GM21717 (cell line): ENCODE results near the gene SEPTIN12.

ENCODE experiments used
- ATAC-seq: cut with Tn5 transposase; IDR thresholded peaks from one replicate; pipeline ENCODE4 v1.9.1; 2021; ENCODE audit warnings: mild to moderate bottlenecking, moderate library complexity; ENCODE audit not compliant: unreplicated experiment

The SEPTIN12 gene, protein sequence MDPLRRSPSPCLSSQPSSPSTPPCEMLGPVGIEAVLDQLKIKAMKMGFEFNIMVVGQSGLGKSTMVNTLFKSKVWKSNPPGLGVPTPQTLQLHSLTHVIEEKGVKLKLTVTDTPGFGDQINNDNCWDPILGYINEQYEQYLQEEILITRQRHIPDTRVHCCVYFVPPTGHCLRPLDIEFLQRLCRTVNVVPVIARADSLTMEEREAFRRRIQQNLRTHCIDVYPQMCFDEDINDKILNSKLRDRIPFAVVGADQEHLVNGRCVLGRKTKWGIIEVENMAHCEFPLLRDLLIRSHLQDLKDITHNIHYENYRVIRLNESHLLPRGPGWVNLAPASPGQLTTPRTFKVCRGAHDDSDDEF

DNA sequence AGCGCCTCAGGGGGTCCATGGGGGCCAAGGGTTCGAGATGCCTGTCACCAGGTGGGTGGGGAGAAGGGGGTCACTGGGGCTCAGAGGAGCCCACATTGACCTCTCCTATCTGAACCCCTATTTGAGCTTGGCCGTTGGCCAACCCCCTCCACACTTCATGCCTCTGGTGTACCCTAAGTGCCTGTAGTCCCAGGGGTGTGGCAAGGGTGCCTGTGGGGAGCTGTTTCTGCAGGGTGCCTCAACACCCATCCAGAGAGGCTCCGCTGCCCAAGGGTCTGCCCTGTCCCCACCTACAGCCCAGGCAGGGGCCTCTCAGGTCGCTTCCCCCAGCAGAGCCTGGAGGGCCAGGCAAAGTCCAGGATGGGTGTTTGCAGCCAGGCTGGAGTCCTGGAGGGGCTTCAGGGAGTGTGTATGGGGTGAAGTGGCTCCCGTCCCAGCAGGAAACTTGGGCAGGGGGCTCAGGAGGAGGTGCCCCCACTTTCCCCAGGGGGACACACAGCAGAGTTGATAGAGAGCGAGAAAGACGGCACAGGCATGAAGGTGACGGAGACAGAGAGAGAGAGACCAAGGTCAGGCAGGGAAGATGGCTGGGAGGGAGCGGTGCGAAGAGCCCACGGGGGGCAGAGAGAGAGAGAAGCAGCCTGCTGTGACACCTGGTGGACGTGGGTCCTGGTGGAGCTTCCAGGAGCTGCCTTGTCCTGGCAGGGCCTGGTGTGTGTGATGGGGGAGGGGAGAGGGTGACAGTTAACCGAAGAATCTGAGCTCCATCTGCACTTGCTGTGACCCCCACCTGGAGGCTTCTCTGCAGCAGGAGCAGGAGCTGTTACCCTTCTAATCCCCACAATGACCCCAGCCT lies at the start of gene SEPTIN12:
Gene SEPTIN12 (minus strand): TSS at position 719 of the 856 bp plus-strand sequence. CDS start 700 bp downstream, at position 19.
- ATAC-seq = no peak

- no peak for ATAC-seq
These were observed 48.6 kb upstream of the SEPTIN12 start for GRCh38 chr16:4836727-4837126.

DNA sequence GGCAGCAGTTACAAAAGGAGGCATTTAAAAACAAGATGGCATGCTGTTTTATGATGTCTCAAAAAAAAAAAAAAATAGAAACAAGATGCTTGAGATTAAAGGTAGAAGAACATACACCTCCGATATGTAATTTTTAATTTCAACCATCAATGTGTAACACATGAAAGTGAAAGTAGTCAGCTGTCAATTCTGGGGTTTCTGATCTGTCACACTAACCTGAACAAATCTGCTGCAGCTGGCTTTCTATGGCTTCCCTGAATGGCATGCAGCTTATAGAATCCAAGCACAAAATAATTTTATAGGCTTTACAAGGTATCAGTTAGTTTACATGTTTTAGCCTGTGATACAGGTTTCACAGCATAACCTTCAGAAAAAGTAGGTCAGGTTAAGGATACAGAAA lies 45.4 kb upstream of the SEPTIN12 start:
- ATAC-seq = no peak

DNA sequence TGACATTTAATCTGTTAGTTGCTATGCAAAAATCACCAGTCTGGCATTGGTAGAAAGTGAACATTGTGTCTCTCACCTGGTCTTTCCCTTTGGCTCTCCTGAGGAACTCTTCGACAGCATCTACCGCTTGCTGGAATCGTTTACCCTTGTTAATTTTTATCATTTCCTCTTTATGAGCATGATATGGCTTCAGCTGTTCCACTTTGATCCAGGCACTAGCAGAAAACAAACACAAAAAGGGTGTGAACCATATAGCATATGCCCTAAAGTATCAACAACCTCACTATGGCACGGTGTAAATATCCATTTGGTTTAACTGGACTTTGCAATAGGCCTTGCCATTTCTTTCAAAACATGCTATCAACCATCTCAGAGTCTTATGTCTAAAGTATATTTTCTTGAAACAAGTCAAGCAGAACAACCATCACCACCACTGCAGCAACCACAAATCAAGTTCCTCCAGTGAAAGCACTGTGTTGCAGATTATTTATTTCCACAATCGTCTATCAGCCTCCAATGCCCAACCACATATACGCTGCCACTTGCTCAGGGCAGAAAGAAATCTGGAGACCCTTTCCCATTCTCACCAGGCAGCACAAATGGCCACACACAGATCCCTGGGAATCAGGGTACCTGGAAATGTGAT lies 44.7 kb upstream of the SEPTIN12 start:
- no peak for ATAC-seq

- no peak for ATAC-seq
These were observed 43.5 kb upstream of the SEPTIN12 start for GRCh38 chr16:4831616-4832015.

GRCh38 chr16:4830408-4830807 lies 42.3 kb upstream of the SEPTIN12 start:
- no peak for ATAC-seq

DNA sequence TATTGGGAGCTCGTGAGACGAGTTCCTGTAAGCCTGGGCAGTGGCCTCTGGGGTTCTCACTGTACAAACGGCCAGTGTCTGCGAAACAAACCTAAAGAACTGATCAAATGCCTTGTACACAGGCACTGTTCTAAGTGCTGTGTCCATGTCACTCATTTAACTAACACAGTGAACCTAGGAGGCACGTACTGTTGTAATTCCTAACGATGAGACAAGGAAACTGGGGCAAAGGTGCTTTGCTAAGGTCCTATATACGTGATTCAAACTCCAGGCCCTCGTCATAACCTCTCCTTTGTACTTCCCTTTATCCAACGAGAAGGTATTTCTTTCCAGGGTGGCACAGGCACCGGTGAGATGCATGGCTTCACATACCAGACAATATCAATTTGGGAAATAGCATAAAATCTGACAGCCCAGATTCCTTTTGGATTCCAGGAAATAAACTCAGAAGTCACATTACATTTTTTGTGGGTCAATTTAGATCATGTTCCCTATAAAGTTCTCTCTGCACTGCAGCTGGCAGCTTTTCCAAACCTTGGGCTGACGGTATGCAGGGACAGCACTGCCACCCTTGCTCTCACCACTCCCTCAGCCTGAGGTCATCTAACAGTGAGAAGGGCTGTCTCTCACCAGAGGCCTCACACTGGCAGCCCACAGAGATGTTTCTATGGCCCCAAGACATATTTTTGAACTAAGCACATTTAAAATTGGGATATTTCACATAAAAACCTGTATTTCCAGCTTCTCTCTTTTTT lies 40.6 kb upstream of the SEPTIN12 start:
- ATAC-seq = no peak

- no peak for ATAC-seq
These were observed 38.8 kb upstream of the SEPTIN12 start for GRCh38 chr16:4826980-4827379.

GRCh38 chr16:4826526-4826925 lies 38.4 kb upstream of the SEPTIN12 start:
- no peak for ATAC-seq

DNA sequence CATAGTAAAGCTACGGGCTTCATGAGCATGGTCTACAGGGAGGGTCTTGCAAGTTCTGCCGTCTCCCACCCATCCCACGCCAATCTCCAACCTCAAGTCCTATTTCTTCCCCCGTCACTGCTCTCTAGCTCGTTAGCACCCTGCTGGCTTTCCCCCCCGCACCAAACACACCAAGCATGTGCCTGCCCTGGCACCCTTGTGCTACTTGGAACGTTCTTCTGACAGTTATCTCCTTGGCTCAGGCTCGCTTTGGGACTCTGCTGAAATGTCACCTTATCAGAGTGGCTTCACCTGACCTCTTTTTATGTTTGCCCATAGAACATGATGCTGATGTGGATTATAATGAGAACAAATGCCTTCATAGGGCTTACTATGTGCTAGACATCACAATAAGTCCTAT lies 37.1 kb upstream of the SEPTIN12 start:
- no peak for ATAC-seq

- ATAC-seq = no peak
These were observed 32.5 kb upstream of the SEPTIN12 start for GRCh38 chr16:4820652-4821051.

DNA sequence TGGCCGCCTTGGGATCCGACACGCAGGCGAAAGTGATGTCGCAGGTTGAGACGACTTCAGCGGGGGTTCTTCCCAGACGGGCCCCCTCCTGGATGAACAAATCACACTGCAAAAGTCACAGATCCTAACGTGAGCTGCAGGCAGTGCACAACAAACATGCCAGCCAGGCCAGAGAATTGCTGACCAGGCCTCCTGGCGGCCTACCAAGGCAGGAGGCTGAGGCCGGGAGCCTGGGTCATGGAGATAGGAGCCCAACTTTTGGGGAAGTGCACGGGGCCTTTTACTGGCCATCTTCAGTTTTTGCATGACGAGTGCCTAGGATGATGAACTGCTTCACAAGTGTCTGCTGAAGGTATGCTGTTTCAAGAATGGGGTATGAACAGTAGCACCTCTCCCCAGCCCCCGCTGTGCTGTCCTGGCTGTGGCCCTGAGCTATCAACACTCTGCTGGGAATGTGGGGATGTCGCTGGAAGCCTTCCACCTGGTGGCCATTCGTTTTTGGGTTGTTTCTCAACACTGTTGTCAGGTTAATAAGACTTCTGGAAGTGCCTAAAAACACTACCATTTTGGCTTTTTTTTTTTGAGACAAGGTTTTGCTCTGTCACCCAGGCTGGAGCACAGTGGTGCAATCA lies 26.5 kb upstream of the SEPTIN12 start:
- no peak for ATAC-seq

DNA sequence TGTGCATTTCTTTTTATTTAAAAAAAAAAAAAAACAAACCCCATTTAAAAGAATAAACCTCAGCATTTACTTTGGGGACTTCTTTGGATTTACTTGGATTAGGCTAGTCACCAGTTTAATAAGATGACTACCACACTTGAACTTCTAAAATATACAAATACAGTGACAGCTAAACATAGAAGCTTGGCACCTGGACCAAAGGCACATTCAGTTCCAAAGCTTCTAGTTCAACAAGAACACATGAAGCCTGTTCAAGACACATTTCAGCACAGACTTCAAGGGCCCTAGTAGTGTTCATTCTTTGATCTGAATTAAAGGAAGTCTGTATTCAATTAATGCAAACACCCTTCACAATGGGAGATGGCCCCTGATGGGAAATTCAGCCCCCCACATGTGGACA lies 25.9 kb upstream of the SEPTIN12 start:
- no peak for ATAC-seq

GRCh38 chr16:4813251-4814003 lies 25.3 kb upstream of the SEPTIN12 start:
- ATAC-seq = no peak

GRCh38 chr16:4811773-4812172 lies 23.6 kb upstream of the SEPTIN12 start:
- no peak for ATAC-seq

DNA sequence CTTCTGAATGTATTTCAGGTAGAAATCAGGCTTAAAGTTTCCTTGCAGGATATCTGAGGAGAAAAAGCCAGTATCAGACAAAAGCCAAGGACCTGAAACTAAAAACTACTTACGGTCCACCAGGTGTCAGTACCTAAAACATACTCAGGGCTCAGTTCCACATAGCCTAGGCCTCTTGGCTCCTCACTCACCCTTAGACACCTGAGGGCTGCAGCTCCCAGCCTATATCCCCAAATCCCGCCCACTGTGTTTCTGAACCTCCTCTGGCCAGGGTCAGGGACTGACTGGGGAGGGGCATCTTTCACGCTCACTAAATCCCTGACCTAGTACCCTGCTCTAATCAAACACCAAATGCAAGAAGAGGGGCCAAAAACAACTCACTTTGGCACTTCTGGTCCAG lies 23.1 kb upstream of the SEPTIN12 start:
- ATAC-seq = no peak

GRCh38 chr16:4806280-4806679 lies 18.1 kb upstream of the SEPTIN12 start:
- no peak for ATAC-seq

- ATAC-seq = no peak
These were observed 17.1 kb upstream of the SEPTIN12 start for GRCh38 chr16:4805231-4805630.

DNA sequence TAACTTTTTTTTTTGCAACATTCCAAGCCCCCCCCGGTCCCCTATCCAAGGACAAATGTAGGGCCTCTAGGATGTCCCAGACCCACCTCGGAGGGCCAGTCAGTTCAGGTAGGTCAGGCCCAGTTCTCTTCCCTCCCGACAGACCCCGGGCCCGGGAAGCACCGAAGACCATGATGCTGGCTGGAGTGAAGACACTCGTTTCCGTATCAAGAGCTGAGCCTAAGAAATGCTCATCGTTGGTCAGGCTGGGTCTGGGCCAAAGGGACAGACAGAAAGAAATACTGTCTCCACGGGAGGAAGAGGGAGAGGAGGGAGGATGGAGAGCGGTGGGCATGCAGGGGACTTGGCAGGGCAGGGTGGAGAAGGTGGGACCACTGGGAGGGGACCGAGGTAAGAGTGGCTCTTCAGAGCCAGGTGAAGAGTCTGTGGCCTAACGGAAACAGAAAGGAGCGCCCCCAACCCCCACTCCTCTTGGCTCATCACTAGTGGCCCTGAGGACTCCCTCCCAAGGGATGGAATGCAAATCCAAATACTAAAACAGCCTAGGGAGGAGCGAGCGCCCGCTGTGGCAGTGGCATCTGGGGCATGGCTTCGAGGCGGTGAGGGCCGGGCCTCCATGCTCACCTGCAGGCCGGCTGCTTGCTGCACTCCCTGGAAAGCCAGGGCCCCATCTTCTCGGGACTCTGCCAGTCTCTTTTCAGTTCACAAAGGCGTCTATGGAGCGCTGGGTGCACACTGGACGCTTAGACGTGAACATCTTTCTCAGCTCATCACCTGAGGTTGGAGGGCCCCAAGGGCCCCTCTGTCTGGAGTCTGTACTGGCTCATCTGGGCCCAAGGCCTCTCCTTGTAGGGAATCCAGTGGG lies 16.0 kb upstream of the SEPTIN12 start:
- ATAC-seq = no peak
